A673 (cell line): Measurements from ENCODE around the gene AOPEP.

Source experiments
- CTCF ChIP-seq: fragments of 300-800, 200-600 bp; sonication (generic); conservative IDR thresholded peaks from 2 replicates; pipeline ENCODE4 v1.5.1; 2017; ENCODE audit warnings: low read depth, mild to moderate bottlenecking, antibody characterized with exemption, low read length, moderate library complexity, mixed read lengths
- EZH2 ChIP-seq: fragments of 200-600 bp; sonication (generic); IDR thresholded peaks from 2 replicates; pipeline ENCODE4 v1.6.1; 2017; ENCODE audit warnings: borderline replicate concordance, low read depth, mild to moderate bottlenecking, mixed read lengths, antibody characterized with exemption, low read length; ENCODE audit not compliant: poor library complexity, severe bottlenecking

DNA sequence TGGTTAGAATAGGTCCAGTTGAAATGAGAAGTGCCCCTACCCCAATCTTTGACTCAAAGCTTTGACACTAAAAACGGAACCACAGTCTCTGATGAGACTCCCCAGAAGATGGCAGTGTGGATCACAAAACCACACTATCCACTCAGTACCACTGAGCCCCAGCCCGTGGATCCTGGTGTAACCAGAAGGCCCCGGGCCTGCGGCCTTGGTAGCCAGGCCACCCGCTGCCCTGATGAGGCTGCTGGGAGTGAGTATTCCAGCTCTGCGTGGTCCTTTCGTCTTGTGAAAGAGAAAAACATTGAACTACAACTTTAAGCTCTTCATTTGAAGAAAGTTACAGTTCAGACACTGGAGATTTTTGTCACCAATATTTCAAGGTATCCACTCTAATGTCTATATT, 45.0 kb upstream of the AOPEP start:
- TF ChIP-seq CTCF (peak; percentile 81), EZH2 (no peak)
